A673 (cell line): Measurements from ENCODE around the gene MDM2. TPM values are rescaled to one million over a fixed set of nuclear protein-coding genes. Genes with fewer than 3 reads are reported as not detected.
A peak's percentile ranks its signal among the peaks of the same experiment; 100 is the strongest.

Source experiments
- BruUV-seq: library from RNA; stranded (reverse); fragments of 400-500 nt; replicated peaks from 2 replicates; lab custom pipeline; 2021; lab: Mats Ljungman, UMichigan
- CTCF ChIA-PET: fragments of 300-600 bp; sonication (Branson Sonifier 250); formaldehyde crosslinking; loops from one replicate; lab custom pipeline; 2022; ENCODE audit warnings: antibody characterized with exemption; lab: Charles Lee
- POLR2A ChIA-PET: fragments of 300-600 bp; sonication (Branson Sonifier 250); formaldehyde crosslinking; loops from one replicate; lab custom pipeline; 2022; ENCODE audit warnings: antibody characterized with exemption; ENCODE audit not compliant: low non-redundant PET; lab: Charles Lee
- DNase-seq: peaks from one replicate; pipeline ENCODE4 v3.0.0-alpha.2; 2015; ENCODE audit warnings: low spot score
- H3K27ac ChIP-seq: fragments of 200-600 bp; sonication (generic); 2 replicates; pipeline ENCODE4 v1.5.1; 2016; ENCODE audit warnings: mixed run types, low read depth, mild to moderate bottlenecking, mixed read lengths, antibody characterized with exemption, low read length; ENCODE audit not compliant: poor library complexity, severe bottlenecking
- H3K27me3 ChIP-seq: fragments of 200-600 bp; sonication (generic); replicated peaks from 2 replicates; pipeline ENCODE4 v1.6.1; 2017; ENCODE audit warnings: mixed run types, low read depth, mild to moderate bottlenecking, mixed read lengths, antibody characterized with exemption, low read length; ENCODE audit not compliant: insufficient read depth, poor library complexity
- H3K36me3 ChIP-seq: fragments of 200-600 bp; sonication (generic); 2 replicates; pipeline ENCODE4 v1.6.1; 2016; ENCODE audit warnings: mixed run types, mild to moderate bottlenecking, mixed read lengths, antibody characterized with exemption, low read length; ENCODE audit not compliant: insufficient read depth, poor library complexity, severe bottlenecking
- H3K4me1 ChIP-seq: fragments of 200-600 bp; sonication (generic); 2 replicates; pipeline ENCODE4 v1.6.1; 2017; ENCODE audit warnings: mixed run types, mild to moderate bottlenecking, mixed read lengths, antibody characterized with exemption, low read length; ENCODE audit not compliant: insufficient read depth, poor library complexity, severe bottlenecking
- H3K4me3 ChIP-seq: fragments of 200-600 bp; sonication (generic); 2 replicates; pipeline ENCODE4 v1.5.1; 2016; ENCODE audit warnings: low read depth, mixed run types, mild to moderate bottlenecking, mixed read lengths, low read length; ENCODE audit not compliant: poor library complexity, severe bottlenecking
- H3K9me3 ChIP-seq: fragments of 200-600 bp; sonication (generic); 2 replicates; pipeline ENCODE4 v1.6.1; 2016; ENCODE audit warnings: mixed run types, low read depth, mild to moderate bottlenecking, mixed read lengths, antibody characterized with exemption, low read length; ENCODE audit not compliant: poor library complexity, severe bottlenecking
- CTCF ChIP-seq: fragments of 300-800, 200-600 bp; sonication (generic); conservative IDR thresholded peaks from 2 replicates; pipeline ENCODE4 v1.5.1; 2017; ENCODE audit warnings: low read depth, mild to moderate bottlenecking, antibody characterized with exemption, low read length, moderate library complexity, mixed read lengths
- EZH2 ChIP-seq: fragments of 200-600 bp; sonication (generic); IDR thresholded peaks from 2 replicates; pipeline ENCODE4 v1.6.1; 2017; ENCODE audit warnings: borderline replicate concordance, low read depth, mild to moderate bottlenecking, mixed read lengths, antibody characterized with exemption, low read length; ENCODE audit not compliant: poor library complexity, severe bottlenecking
- intact Hi-C: fragments of 100-400 bp; cut with micrococcal nuclease; formaldehyde crosslinking; loops from one replicate; pipeline ENCODE4 v1.10.0; 2022; ENCODE audit not compliant: unreplicated experiment
- total RNA-seq: library from RNA; stranded (reverse); gene quantifications from 2 replicates; pipeline ENCODE4 v1.2.3, GENCODE V29; 2021

MDM2 gene
- total RNA-seq, 1 experiment from 2014 or later, result 149 TPM

GRCh38 chr12:68899251-68899771, 91.3 kb downstream of the MDM2 start:
- DNase-seq, result peak; percentile 61
- no TSS peak for BruUV-seq

DNA sequence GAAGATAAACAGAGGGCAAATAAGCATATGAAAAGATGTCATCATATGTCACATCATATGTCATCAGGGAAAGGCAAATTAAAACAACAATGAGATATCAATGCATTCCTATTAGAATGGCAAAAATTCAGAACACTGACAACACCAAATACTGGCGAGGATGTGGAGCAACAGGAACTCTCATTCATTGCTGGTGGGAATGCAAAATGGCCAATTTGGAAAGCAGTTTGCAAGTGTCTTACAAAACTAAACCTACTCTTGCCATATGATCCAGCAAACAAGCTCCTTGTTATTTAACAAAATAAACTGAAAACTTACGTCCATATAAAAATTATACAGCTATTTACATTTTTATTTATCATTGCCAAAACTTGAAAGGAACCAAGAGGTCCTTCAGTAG, 92.3 kb downstream of the MDM2 start:
- intact Hi-C loops, result no loop called here
- Histone ChIP-seq H3K27me3 (no peaks in the 10 kb centered on the region), H3K4me1 (peaks cover 28% of the 10 kb centered on the region), H3K36me3 (no peaks in the 10 kb centered on the region), H3K4me3 (no peak overlapping the region), H3K9me3 (no peaks in the 10 kb centered on the region), H3K27ac (no peak overlapping the region)
- POLR2A ChIA-PET, result no interaction called here
- BruUV-seq, result no TSS peak
- no peak for TF ChIP-seq CTCF
- no peak for TF ChIP-seq EZH2
- CTCF ChIA-PET, result interaction anchor here (0.6 kb wide), 1 partner anchor 197 kb away, joined by 3 read pairs; no protein-coding TSS in a partner anchor
- no peak for DNase-seq

More at GRCh38 chr12:68899251-68899771, 91.3 kb downstream of the MDM2 start:
- Histone ChIP-seq H3K9me3 (no peaks in the 10 kb centered on the region), H3K36me3 (no peaks in the 10 kb centered on the region), H3K27ac (no peak overlapping the region), H3K27me3 (no peaks in the 10 kb centered on the region), H3K4me3 (no peak overlapping the region), H3K4me1 (peaks cover 28% of the 10 kb centered on the region)
- peak; percentile 37; the same call in 1 of the 2 replicates for TF ChIP-seq CTCF
- no peak for TF ChIP-seq EZH2
- intact Hi-C loops, result no loop called here
- ChIA-PET CTCF (no interaction called here), POLR2A (no interaction called here)

Other genes with a start within 250 kb of the MDM2 start
- 134 and 148 TPM in 2 replicates for gene RAP1B, start 197.3 kb upstream of the MDM2 start, total RNA-seq
- 127 and 128 TPM in 2 replicates for gene NUP107, start 121.2 kb upstream of the MDM2 start, total RNA-seq
- gene SLC35E3, start 62.0 kb upstream of the MDM2 start, total RNA-seq, result 10.1 and 17.8 TPM in 2 replicates
- 0.81 and 0.84 TPM in 2 replicates for gene CPM, start 125.0 kb downstream of the MDM2 start, total RNA-seq